HepG2 (cell line): Measurements from ENCODE around the gene TGM1. TPM values are rescaled to one million over a fixed set of nuclear protein-coding genes. Genes with fewer than 3 reads are reported as not detected.

Experiments used
- ARHGAP35 ChIP-seq: sonication (generic); formaldehyde crosslinking; IDR thresholded peaks from 2 replicates; pipeline ENCODE4 v1.9.0; 2022; ENCODE audit warnings: mild to moderate bottlenecking, inconsistent platforms, moderate library complexity, missing genetic modification reagents, borderline replicate concordance
- EED ChIP-seq: sonication (generic); formaldehyde crosslinking; IDR thresholded peaks from 2 replicates; pipeline ENCODE4 v1.5.0; 2020; ENCODE audit warnings: mild to moderate bottlenecking, missing genetic modification reagents
- FOXJ3 ChIP-seq: sonication (generic); formaldehyde crosslinking; IDR thresholded peaks from 2 replicates; pipeline ENCODE4 v1.4.0; 2020; ENCODE audit warnings: missing genetic modification reagents, mild to moderate bottlenecking, borderline replicate concordance
- HNRNPH1 ChIP-seq: fragments of 200-400 bp; formaldehyde crosslinking; optimal IDR thresholded peaks from 2 replicates; pipeline ENCODE3; 2017; ENCODE audit warnings: mild to moderate bottlenecking, low read depth, low read length
- KLF9 ChIP-seq: IDR thresholded peaks from 2 replicates; pipeline ENCODE4 v1.6.1; 2016; ENCODE audit warnings: low read depth
- NR2F1 ChIP-seq, 2 experiments: fragments of 450-650 bp in 1 of 2; formaldehyde crosslinking in 1 of 2; IDR thresholded peaks; 2 replicates each; pipeline versions ENCODE4 v1.5.0 to v1.6.1; 2016 to 2020; ENCODE audit warnings: mild to moderate bottlenecking in 1 of 2, missing compliant biosample characterization in 1 of 2, missing genetic modification reagents in 1 of 2, moderate library complexity in 1 of 2
- PRPF4 ChIP-seq: fragments of 200-400 bp; formaldehyde crosslinking; IDR thresholded peaks from 2 replicates; pipeline ENCODE4 v1.6.1; 2016; ENCODE audit warnings: low read length, low read depth; ENCODE audit not compliant: poor library complexity, severe bottlenecking
- SAFB2 ChIP-seq: sonication (generic); formaldehyde crosslinking; IDR thresholded peaks from 2 replicates; pipeline ENCODE4 v1.5.1; 2020; ENCODE audit warnings: missing genetic modification reagents, low read depth, mild to moderate bottlenecking, borderline replicate concordance
- SALL2 ChIP-seq: sonication (generic); formaldehyde crosslinking; IDR thresholded peaks from 2 replicates; pipeline ENCODE4 v1.8.1; 2023; ENCODE audit warnings: mild to moderate bottlenecking, missing genetic modification reagents, inconsistent platforms
- SKI ChIP-seq: fragments of 450-650 bp; IDR thresholded peaks from one replicate; pipeline ENCODE4 v1.6.1; 2018; ENCODE audit warnings: mild to moderate bottlenecking; ENCODE audit not compliant: partially characterized antibody
- SSRP1 ChIP-seq: IDR thresholded peaks from 2 replicates; pipeline ENCODE4 v1.6.1; 2016; ENCODE audit warnings: control low read depth
- TGIF2 ChIP-seq: IDR thresholded peaks from 2 replicates; pipeline ENCODE4 v1.6.1; 2016; ENCODE audit warnings: control low read depth, missing compliant biosample characterization
- YEATS4 ChIP-seq: sonication (generic); formaldehyde crosslinking; IDR thresholded peaks from 2 replicates; pipeline ENCODE4 v1.4.0; 2020; ENCODE audit warnings: missing genetic modification reagents, borderline replicate concordance
- ZBTB38 ChIP-seq: sonication (generic); formaldehyde crosslinking; IDR thresholded peaks from 2 replicates; pipeline ENCODE4 v1.5.1; 2020; ENCODE audit warnings: mild to moderate bottlenecking, missing genetic modification reagents
- ZNF572 ChIP-seq: sonication (generic); formaldehyde crosslinking; IDR thresholded peaks from 2 replicates; pipeline ENCODE4 v1.5.1; 2020; ENCODE audit warnings: mild to moderate bottlenecking, missing genetic modification reagents
- ZNF83 ChIP-seq: sonication (generic); formaldehyde crosslinking; IDR thresholded peaks from 2 replicates; pipeline ENCODE4 v1.4.0; 2020; ENCODE audit warnings: missing genetic modification reagents, mild to moderate bottlenecking, borderline replicate concordance
- ZNF850 ChIP-seq: sonication (generic); formaldehyde crosslinking; conservative IDR thresholded peaks from 2 replicates; pipeline ENCODE4 v1.9.0; 2021; ENCODE audit warnings: mild to moderate bottlenecking, missing genetic modification reagents
- polyA plus RNA-seq, 8 experiments: library from polyadenylated mRNA; depleted of rRNA in 3 of 8; stranded (reverse) in 7 of 8; unstranded in 1 of 8; fragments of >200 nt; fragmentation: Illumina TruSeq in 4 of 8; extraction: Trizol in 4 of 8; gene quantifications; 2 replicates each; pipeline versions ENCODE4 v1.2.1 to v1.2.3, GENCODE V29; 2011 to 2016; ENCODE audit warnings: low read depth in 4 of 8, missing spikeins in 1 of 8, mixed read lengths in 1 of 8; ENCODE audit not compliant: insufficient read depth in 1 of 8
- total RNA-seq, 5 experiments: library from RNA; depleted of rRNA; stranded (reverse); fragments of >200 nt; fragmentation: Illumina TruSeq; extraction: Trizol; gene quantifications; 2 replicates each; pipeline ENCODE4 v1.2.3, GENCODE V29; 2016; ENCODE audit warnings: low read depth in 1 of 5
- TF ChIP-seq, protein P1 (sequence below): sonication (generic); formaldehyde crosslinking; IDR thresholded peaks from 2 replicates; pipeline ENCODE4 v1.5.0; 2020; ENCODE audit warnings: missing genetic modification reagents, mild to moderate bottlenecking, borderline replicate concordance
- TF ChIP-seq, protein P2 (sequence below): IDR thresholded peaks from 2 replicates; pipeline ENCODE4 v1.6.1; 2012; ENCODE audit warnings: low read depth, low read length, improper control_type of control experiment
- TF ChIP-seq, protein P3 (sequence below): sonication (generic); formaldehyde crosslinking; conservative IDR thresholded peaks from 2 replicates; pipeline ENCODE4 v1.8.0; 2022; ENCODE audit warnings: mild to moderate bottlenecking, moderate library complexity, missing genetic modification reagents
- TF ChIP-seq, protein P4 (sequence below): sonication (generic); formaldehyde crosslinking; IDR thresholded peaks from 2 replicates; pipeline ENCODE4 v1.4.0; 2020; ENCODE audit warnings: missing genetic modification reagents
- TF ChIP-seq, protein P5 (sequence below): sonication (generic); formaldehyde crosslinking; IDR thresholded peaks from 2 replicates; pipeline ENCODE4 v1.5.0; 2020; ENCODE audit warnings: missing genetic modification reagents, mild to moderate bottlenecking, borderline replicate concordance

TGM1 gene
- total and polyA plus RNA-seq, 2 of the 13 experiments (the other 11 are each of a cell fraction or from before 2014, with no cell fraction given), result 3.2 to 10.6 TPM

DNA sequence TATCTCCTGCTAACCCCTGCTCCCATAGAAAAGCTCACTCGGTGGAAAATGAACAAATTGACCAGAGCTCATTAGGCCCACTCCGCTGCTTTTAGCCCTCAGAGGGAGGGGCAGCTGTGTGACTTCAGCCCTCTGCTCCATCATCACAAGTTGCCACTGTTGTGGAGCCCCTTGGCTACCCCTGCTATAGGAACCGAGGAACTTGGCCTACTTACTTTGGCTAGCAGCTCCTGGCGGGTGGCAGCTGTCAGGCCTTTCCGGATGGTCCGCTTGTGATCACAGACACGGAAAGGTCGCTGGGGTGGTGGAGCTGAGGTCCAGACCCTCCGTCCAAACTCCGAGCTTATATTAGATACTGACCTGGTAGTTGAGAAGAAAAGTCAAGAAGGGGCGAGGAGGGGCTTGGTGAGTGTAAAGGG lies 44.2 kb upstream of the TGM1 start (continued):
- TF ChIP-seq FOXJ3 (CRISPR knock-in tag) (no peak), SALL2 (CRISPR knock-in tag) (0 out of 2 replicates have a peak, but pooled peaks have one; percentile 59), SAFB2 (CRISPR knock-in tag) (peak; percentile 41; the same call in 1 of the 2 replicates), HNRNPH1 (peak; percentile 6), ZBTB38 (CRISPR knock-in tag) (peak; percentile 100), EED (peak; percentile 99; the same call in 1 of the 2 replicates), SKI (no peak), NR2F1 (CRISPR knock-in tag; IDR thresholded peaks at IDR 0.05) (0 out of 4 replicates have a peak, but pooled peaks of 1 of the 2 experiments have one; percentile 9), KLF9 (CRISPR knock-in tag) (no peak), ZNF572 (CRISPR knock-in tag) (0 out of 2 replicates have a peak, but pooled peaks have one; percentile 78), TGIF2 (CRISPR knock-in tag) (0 out of 2 replicates have a peak, but pooled peaks have one; percentile 23), SSRP1 (no peak), ZNF850 (no peak), ARHGAP35 (CRISPR knock-in tag) (peak; percentile 60; the same call in 1 of the 2 replicates), PRPF4 (peak; percentile 79), YEATS4 (CRISPR knock-in tag) (no peak; the same call in 1 of the 2 replicates), ZNF83 (CRISPR knock-in tag) (peak; percentile 88; the same call in 1 of the 2 replicates)
- TF ChIP-seq, protein P1, sequence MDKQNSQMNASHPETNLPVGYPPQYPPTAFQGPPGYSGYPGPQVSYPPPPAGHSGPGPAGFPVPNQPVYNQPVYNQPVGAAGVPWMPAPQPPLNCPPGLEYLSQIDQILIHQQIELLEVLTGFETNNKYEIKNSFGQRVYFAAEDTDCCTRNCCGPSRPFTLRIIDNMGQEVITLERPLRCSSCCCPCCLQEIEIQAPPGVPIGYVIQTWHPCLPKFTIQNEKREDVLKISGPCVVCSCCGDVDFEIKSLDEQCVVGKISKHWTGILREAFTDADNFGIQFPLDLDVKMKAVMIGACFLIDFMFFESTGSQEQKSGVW (CRISPR knock-in tag), result no peak
- TF ChIP-seq, protein P2, sequence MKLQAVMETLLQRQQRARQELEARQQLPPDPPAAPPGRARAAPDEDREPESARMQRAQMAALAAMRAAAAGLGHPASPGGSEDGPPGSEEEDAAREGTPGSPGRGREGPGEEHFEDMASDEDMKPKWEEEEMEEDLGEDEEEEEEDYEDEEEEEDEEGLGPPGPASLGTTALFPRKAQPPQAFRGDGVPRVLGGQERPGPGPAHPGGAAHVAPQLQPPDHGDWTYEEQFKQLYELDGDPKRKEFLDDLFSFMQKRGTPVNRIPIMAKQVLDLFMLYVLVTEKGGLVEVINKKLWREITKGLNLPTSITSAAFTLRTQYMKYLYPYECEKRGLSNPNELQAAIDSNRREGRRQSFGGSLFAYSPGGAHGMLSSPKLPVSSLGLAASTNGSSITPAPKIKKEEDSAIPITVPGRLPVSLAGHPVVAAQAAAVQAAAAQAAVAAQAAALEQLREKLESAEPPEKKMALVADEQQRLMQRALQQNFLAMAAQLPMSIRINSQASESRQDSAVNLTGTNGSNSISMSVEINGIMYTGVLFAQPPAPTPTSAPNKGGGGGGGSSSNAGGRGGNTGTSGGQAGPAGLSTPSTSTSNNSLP, result peak; percentile 23; the same call in 1 of the 2 replicates
- TF ChIP-seq, protein P3, sequence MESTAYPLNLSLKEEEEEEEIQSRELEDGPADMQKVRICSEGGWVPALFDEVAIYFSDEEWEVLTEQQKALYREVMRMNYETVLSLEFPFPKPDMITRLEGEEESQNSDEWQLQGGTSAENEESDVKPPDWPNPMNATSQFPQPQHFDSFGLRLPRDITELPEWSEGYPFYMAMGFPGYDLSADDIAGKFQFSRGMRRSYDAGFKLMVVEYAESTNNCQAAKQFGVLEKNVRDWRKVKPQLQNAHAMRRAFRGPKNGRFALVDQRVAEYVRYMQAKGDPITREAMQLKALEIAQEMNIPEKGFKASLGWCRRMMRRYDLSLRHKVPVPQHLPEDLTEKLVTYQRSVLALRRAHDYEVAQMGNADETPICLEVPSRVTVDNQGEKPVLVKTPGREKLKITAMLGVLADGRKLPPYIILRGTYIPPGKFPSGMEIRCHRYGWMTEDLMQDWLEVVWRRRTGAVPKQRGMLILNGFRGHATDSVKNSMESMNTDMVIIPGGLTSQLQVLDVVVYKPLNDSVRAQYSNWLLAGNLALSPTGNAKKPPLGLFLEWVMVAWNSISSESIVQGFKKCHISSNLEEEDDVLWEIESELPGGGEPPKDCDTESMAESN (CRISPR knock-in tag), result peak; percentile 51; the same call in 1 of the 2 replicates
- TF ChIP-seq, protein P4, sequence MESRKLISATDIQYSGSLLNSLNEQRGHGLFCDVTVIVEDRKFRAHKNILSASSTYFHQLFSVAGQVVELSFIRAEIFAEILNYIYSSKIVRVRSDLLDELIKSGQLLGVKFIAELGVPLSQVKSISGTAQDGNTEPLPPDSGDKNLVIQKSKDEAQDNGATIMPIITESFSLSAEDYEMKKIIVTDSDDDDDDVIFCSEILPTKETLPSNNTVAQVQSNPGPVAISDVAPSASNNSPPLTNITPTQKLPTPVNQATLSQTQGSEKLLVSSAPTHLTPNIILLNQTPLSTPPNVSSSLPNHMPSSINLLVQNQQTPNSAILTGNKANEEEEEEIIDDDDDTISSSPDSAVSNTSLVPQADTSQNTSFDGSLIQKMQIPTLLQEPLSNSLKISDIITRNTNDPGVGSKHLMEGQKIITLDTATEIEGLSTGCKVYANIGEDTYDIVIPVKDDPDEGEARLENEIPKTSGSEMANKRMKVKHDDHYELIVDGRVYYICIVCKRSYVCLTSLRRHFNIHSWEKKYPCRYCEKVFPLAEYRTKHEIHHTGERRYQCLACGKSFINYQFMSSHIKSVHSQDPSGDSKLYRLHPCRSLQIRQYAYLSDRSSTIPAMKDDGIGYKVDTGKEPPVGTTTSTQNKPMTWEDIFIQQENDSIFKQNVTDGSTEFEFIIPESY (CRISPR knock-in tag), result peak; percentile 84
- TF ChIP-seq, protein P5, sequence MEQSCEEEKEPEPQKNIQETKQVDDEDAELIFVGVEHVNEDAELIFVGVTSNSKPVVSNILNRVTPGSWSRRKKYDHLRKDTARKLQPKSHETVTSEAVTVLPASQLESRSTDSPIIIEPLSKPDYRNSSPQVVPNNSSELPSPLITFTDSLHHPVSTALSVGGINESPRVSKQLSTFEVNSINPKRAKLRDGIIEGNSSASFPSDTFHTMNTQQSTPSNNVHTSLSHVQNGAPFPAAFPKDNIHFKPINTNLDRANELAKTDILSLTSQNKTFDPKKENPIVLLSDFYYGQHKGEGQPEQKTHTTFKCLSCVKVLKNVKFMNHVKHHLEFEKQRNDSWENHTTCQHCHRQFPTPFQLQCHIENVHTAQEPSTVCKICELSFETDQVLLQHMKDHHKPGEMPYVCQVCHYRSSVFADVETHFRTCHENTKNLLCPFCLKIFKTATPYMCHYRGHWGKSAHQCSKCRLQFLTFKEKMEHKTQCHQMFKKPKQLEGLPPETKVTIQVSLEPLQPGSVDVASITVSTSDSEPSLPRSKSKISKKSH (CRISPR knock-in tag), result 0 out of 2 replicates have a peak, but pooled peaks have one; percentile 13
